Measurements from ENCODE around the gene RCAN1. TPM values are rescaled to one million over a fixed set of nuclear protein-coding genes. Genes with fewer than 3 reads are reported as not detected.

Gene RCAN1
- total RNA-seq, 4 donors from 2014 or later: 32.1 to 58.6 (median 42.2) TPM

GRCh38 chr21:34596561-34597271 is 18.2 kb downstream of the RCAN1 start:
- Histone ChIP-seq H3K27ac (peak overlapping the region in 1 of 4 donors; percentile 76), H3K4me1 (peaks cover 7 to 48% (median 32%) of the 10 kb centered on the region in 3 donors), H3K9me3 (no peaks in the 10 kb centered on the region), H3K27me3 (no peaks in the 10 kb centered on the region), H3K4me3 (no peak overlapping the region), H3K36me3 (no peaks in the 10 kb centered on the region)
- ATAC-seq: no peak
- TF ChIP-seq POLR2A (IDR thresholded peaks at IDR 0.05): no peak
- 86 to 95% methylated on average over 5 of the region's 18 CpGs for WGBS, 2 donors (ENCODE audit: low coverage in 1 of 2)

- peak; percentile 44 for ATAC-seq
- 20% methylated on average over 1 of the region's 8 CpGs; no CpG with 5 or more reads in 1 of the 2 donors for WGBS, 2 donors (ENCODE audit: low coverage in 1 of 2)
- Histone ChIP-seq H3K27ac (peak overlapping the region in 3 of 4 donors; percentile 73 to 78 (median 76)), H3K4me1 (peaks cover 7 to 55% (median 33%) of the 10 kb centered on the region in 3 donors), H3K27me3 (no peaks in the 10 kb centered on the region), H3K9me3 (no peaks in the 10 kb centered on the region), H3K4me3 (no peak overlapping the region), H3K36me3 (no peaks in the 10 kb centered on the region)
- TF ChIP-seq POLR2A (IDR thresholded peaks at IDR 0.05) (no peak), POLR2AphosphoS5 (IDR thresholded peaks at IDR 0.05) (peak; percentile 38)
These were observed 19.5 kb downstream of the RCAN1 start for GRCh38 chr21:34595457-34595856.

- Histone ChIP-seq H3K4me3 (no peak overlapping the region), H3K4me1 (peaks cover 7 to 55% (median 33%) of the 10 kb centered on the region in 3 donors), H3K27me3 (no peaks in the 10 kb centered on the region), H3K27ac (peak overlapping the region in 3 of 4 donors; percentile 73 to 78 (median 76)), H3K9me3 (no peaks in the 10 kb centered on the region), H3K36me3 (no peaks in the 10 kb centered on the region)
- ATAC-seq: no peak
- TF ChIP-seq POLR2AphosphoS5 (IDR thresholded peaks at IDR 0.05) (no peak), EP300 (IDR thresholded peaks at IDR 0.05) (no peak), CTCF (IDR thresholded peaks at IDR 0.05) (no peak), POLR2A (IDR thresholded peaks at IDR 0.05) (no peak)
- 75 to 82% methylated on average over 4 to 5 of the region's 8 CpGs for WGBS, 2 donors (ENCODE audit: low coverage in 1 of 2)
These were observed 20.2 kb downstream of the RCAN1 start for GRCh38 chr21:34594566-34595234.

GRCh38 chr21:34593954-34594531 is 20.9 kb downstream of the RCAN1 start:
- H3K9me3 ChIP-seq: no peaks in the 10 kb centered on the region
- TF ChIP-seq POLR2AphosphoS5 (IDR thresholded peaks at IDR 0.05) (peak; percentile 52), EP300 (IDR thresholded peaks at IDR 0.05) (no peak)
- no peaks in the 10 kb centered on the region for H3K27me3 ChIP-seq
- H3K36me3 ChIP-seq: no peaks in the 10 kb centered on the region
- H3K4me1 ChIP-seq: peaks cover 7 to 55% (median 33%) of the 10 kb centered on the region in 3 donors
- H3K27ac ChIP-seq: peak overlapping the region in 3 of 4 donors; percentile 73 to 78 (median 76)
- H3K4me3 ChIP-seq: no peak overlapping the region
- 59 to 80% methylated on average over 2 to 9 of the region's 12 CpGs for WGBS, 2 donors (ENCODE audit: low coverage in 1 of 2)
- ATAC-seq: peak; percentile 85

GRCh38 chr21:34593423-34593822 is 21.5 kb downstream of the RCAN1 start:
- ATAC-seq: no peak
- peaks cover 7 to 55% (median 33%) of the 10 kb centered on the region in 3 donors for H3K4me1 ChIP-seq
- 70% methylated on average over 2 of the region's 5 CpGs; no CpG with 5 or more reads in 1 of the 2 donors for WGBS, 2 donors (ENCODE audit: low coverage in 1 of 2)
- no peak overlapping the region for H3K4me3 ChIP-seq
- TF ChIP-seq CTCF (IDR thresholded peaks at IDR 0.05): no peak
- no peak for TF ChIP-seq POLR2A (IDR thresholded peaks at IDR 0.05)
- TF ChIP-seq POLR2AphosphoS5 (IDR thresholded peaks at IDR 0.05): no peak
- no peak for TF ChIP-seq EP300 (IDR thresholded peaks at IDR 0.05)
- peak overlapping the region in 3 of 4 donors; percentile 73 to 78 (median 76) for H3K27ac ChIP-seq
- H3K9me3 ChIP-seq: no peaks in the 10 kb centered on the region
- H3K36me3 ChIP-seq: no peaks in the 10 kb centered on the region
- H3K27me3 ChIP-seq: no peaks in the 10 kb centered on the region
